NB4 (cell line): ENCODE data around the gene TMEM30B.

Experiments
- POLR2A ChIP-seq: IDR thresholded peaks from 2 replicates; pipeline ENCODE4 v1.6.1; 2011; ENCODE audit warnings: mild to moderate bottlenecking; ENCODE audit not compliant: insufficient read length; ENCODE audit errors: extremely low read depth
- TF ChIP-seq, protein P1 (sequence below): IDR thresholded peaks from one replicate; pipeline ENCODE4 v1.5.1; 2012; ENCODE audit warnings: low read depth, low read length
- TF ChIP-seq, protein P2 (sequence below): IDR thresholded peaks from 2 replicates; pipeline ENCODE4 v1.6.1; 2011; ENCODE audit warnings: low read depth, low read length

DNA sequence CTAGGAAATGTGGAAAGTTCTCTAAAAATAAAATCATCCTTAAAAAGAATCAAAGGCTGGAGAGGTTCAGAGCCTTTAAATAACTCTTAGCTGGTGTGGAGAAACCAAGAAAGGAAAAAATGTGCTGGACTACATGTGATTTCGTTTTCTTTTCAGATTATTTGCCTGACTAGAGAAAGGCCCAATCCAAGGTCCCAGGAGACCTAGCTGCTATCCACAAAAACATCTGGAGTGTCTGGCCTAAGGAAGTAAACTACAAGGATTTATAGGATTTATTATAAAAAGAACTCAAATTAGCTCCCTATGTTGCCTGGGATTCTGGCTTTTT, 774 bp upstream of the TMEM30B start:
- TF ChIP-seq, protein P1, sequence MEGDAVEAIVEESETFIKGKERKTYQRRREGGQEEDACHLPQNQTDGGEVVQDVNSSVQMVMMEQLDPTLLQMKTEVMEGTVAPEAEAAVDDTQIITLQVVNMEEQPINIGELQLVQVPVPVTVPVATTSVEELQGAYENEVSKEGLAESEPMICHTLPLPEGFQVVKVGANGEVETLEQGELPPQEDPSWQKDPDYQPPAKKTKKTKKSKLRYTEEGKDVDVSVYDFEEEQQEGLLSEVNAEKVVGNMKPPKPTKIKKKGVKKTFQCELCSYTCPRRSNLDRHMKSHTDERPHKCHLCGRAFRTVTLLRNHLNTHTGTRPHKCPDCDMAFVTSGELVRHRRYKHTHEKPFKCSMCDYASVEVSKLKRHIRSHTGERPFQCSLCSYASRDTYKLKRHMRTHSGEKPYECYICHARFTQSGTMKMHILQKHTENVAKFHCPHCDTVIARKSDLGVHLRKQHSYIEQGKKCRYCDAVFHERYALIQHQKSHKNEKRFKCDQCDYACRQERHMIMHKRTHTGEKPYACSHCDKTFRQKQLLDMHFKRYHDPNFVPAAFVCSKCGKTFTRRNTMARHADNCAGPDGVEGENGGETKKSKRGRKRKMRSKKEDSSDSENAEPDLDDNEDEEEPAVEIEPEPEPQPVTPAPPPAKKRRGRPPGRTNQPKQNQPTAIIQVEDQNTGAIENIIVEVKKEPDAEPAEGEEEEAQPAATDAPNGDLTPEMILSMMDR = no peak
- no peak for TF ChIP-seq POLR2A
- TF ChIP-seq, protein P2, sequence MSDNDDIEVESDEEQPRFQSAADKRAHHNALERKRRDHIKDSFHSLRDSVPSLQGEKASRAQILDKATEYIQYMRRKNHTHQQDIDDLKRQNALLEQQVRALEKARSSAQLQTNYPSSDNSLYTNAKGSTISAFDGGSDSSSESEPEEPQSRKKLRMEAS = no peak
